Left ventricle myocardium inferior (tissue), 1 donor: ENCODE data around the gene ESF1. TPM values are rescaled to one million over a fixed set of nuclear protein-coding genes. Genes with fewer than 3 reads are reported as not detected.

ENCODE experiments used
- DNase-seq: peaks from one replicate; pipeline ENCODE4 v3.0.0-alpha.2; 2020
- H3K27ac ChIP-seq: fragments of 200-600 bp; replicated peaks from 2 replicates; pipeline ENCODE4 v1.8.0; 2021
- H3K27me3 ChIP-seq: fragments of 200-600 bp; 2 replicates; pipeline ENCODE4 v1.8.0; 2021; ENCODE audit warnings: low read depth
- H3K36me3 ChIP-seq: fragments of 200-600 bp; 2 replicates; pipeline ENCODE4 v1.8.0; 2021
- H3K4me1 ChIP-seq: fragments of 200-600 bp; 2 replicates; pipeline ENCODE4 v1.8.0; 2021
- H3K4me3 ChIP-seq: fragments of 200-600 bp; 2 replicates; pipeline ENCODE4 v1.8.0; 2021; ENCODE audit warnings: mild to moderate bottlenecking, moderate library complexity
- H3K9me3 ChIP-seq: fragments of 200-600 bp; replicated peaks from 2 replicates; pipeline ENCODE4 v1.8.0; 2021
- CTCF ChIP-seq: fragments of 200-600 bp; IDR thresholded peaks from 2 replicates; pipeline ENCODE4 v1.8.0; 2021; ENCODE audit warnings: antibody characterized with exemption, mild to moderate bottlenecking, borderline replicate concordance
- intact Hi-C: fragments of 100-400 bp; cut with micrococcal nuclease; formaldehyde crosslinking; loops from one replicate; pipeline ENCODE4 v1.11.0; 2022
- total RNA-seq: library from RNA; stranded (reverse); fragmentation: NEBNext Ultra II Directional; extraction: Animal tissue kit (Norgen Biotek cat#: 25700); gene quantifications from one replicate; pipeline ENCODE4 v1.2.1, GENCODE V29; 2021
- donor health status: DM: no; HTN: yes; CAD: no; lungs with severe emphysema.

The ESF1 gene
- total RNA-seq, 1 donor from 2014 or later, result 15.5 TPM

GRCh38 chr20:13665709-13666395 lies 118.9 kb downstream of the ESF1 start:
- no peak for TF ChIP-seq CTCF
- Histone ChIP-seq H3K4me1 (peaks cover under 1% of the 10 kb centered on the region), H3K4me3 (no peak overlapping the region), H3K27ac (no peak overlapping the region), H3K9me3 (no peaks in the 10 kb centered on the region), H3K27me3 (peaks cover 18% of the 10 kb centered on the region), H3K36me3 (no peaks in the 10 kb centered on the region)
- intact Hi-C loops, result no loop called here
- DNase-seq, result no peak

Other genes starting within 250 kb of the ESF1 start
- 5.5 TPM for gene TASP1, start 146.0 kb downstream of the ESF1 start, total RNA-seq
- 60.2 TPM for gene NDUFAF5, start 109 bp upstream of the ESF1 start, total RNA-seq
- 1.4 TPM for gene SEL1L2, start 205.7 kb upstream of the ESF1 start, total RNA-seq
- gene MACROD2, start 210.6 kb upstream of the ESF1 start, total RNA-seq, result 3.6 TPM